Measurements from ENCODE around the gene CALCR. TPM values are rescaled to one million over a fixed set of nuclear protein-coding genes. Genes with fewer than 3 reads are reported as not detected.
A peak's percentile ranks its signal among the peaks of the same experiment; 100 is the strongest.

The CALCR gene
- total RNA-seq, 2 donors from 2014 or later, result not detected

GRCh38 chr7:93447509-93447908 lies 127.0 kb downstream of the CALCR start:
- Histone ChIP-seq H3K4me3 (no peak overlapping the region), H3K36me3 (replicated peaks in 1 of 2; ENCODE audit: insufficient read depth in 1 of 2, low read depth in 2 of 2) (no peaks in the 10 kb centered on the region)
- WGBS, 2 donors, result 69 to 77% methylated on average over 2 of the region's 2 CpGs

GRCh38 chr7:93442478-93443224 lies 131.9 kb downstream of the CALCR start:
- H3K27ac ChIP-seq, result no peak overlapping the region
- TF ChIP-seq CTCF (IDR thresholded peaks at IDR 0.05), result peak in 6 of 7 experiments; percentile 19 to 47 (median 44)
- no peak for TF ChIP-seq POLR2A (IDR thresholded peaks at IDR 0.05)
- no peaks in the 10 kb centered on the region for H3K4me1 ChIP-seq
- H3K4me3 ChIP-seq, result no peak overlapping the region
- peak in 3 of 4 donors; percentile 6 to 23 (median 13) for DNase-seq
- intact Hi-C loops (cut with DNase I), result no loop called here
- no peaks in the 10 kb centered on the region for H3K36me3 ChIP-seq (replicated peaks in 1 of 2; ENCODE audit: insufficient read depth in 1 of 2, low read depth in 2 of 2)
- no peak for ATAC-seq
- H3K9me3 ChIP-seq, result no peaks in the 10 kb centered on the region
- WGBS, 2 donors, result 33 to 36% methylated on average over 6 of the region's 6 CpGs
- no peaks in the 10 kb centered on the region for H3K27me3 ChIP-seq

More at GRCh38 chr7:93447509-93447908, 127.0 kb downstream of the CALCR start:
- Histone ChIP-seq H3K27me3 (no peaks in the 10 kb centered on the region), H3K9me3 (no peaks in the 10 kb centered on the region), H3K4me1 (no peaks in the 10 kb centered on the region), H3K27ac (no peak overlapping the region)
- DNase-seq, result no peak
- TF ChIP-seq POLR2A (IDR thresholded peaks at IDR 0.05), result no peak
- no peak for TF ChIP-seq CTCF (IDR thresholded peaks at IDR 0.05)
- intact Hi-C loops (cut with DNase I), result no loop called here
- no peak for ATAC-seq

- DNase-seq, result no peak
- no peaks in the 10 kb centered on the region for H3K36me3 ChIP-seq (replicated peaks in 1 of 2; ENCODE audit: insufficient read depth in 1 of 2, low read depth in 2 of 2)
- H3K4me1 ChIP-seq, result no peaks in the 10 kb centered on the region
- H3K9me3 ChIP-seq, result no peaks in the 10 kb centered on the region
- ATAC-seq, result no peak
- intact Hi-C loops (cut with DNase I), result no loop called here
- H3K4me3 ChIP-seq, result no peak overlapping the region
- no peaks in the 10 kb centered on the region for H3K27me3 ChIP-seq
- H3K27ac ChIP-seq, result no peak overlapping the region
- TF ChIP-seq POLR2A (IDR thresholded peaks at IDR 0.05) (no peak), CTCF (IDR thresholded peaks at IDR 0.05) (no peak)
- WGBS, 2 donors, result 88 to 89% methylated on average over 6 of the region's 6 CpGs
Measured at GRCh38 chr7:93435791-93436190, 138.7 kb downstream of the CALCR start.

GRCh38 chr7:93432130-93432529 lies 142.4 kb downstream of the CALCR start:
- Histone ChIP-seq H3K36me3 (replicated peaks in 1 of 2; ENCODE audit: insufficient read depth in 1 of 2, low read depth in 2 of 2) (no peaks in the 10 kb centered on the region), H3K4me1 (no peaks in the 10 kb centered on the region), H3K4me3 (no peak overlapping the region), H3K27me3 (no peaks in the 10 kb centered on the region), H3K9me3 (no peaks in the 10 kb centered on the region), H3K27ac (no peak overlapping the region)
- no peak for TF ChIP-seq CTCF (IDR thresholded peaks at IDR 0.05)
- TF ChIP-seq POLR2A (IDR thresholded peaks at IDR 0.05), result no peak
- WGBS, 2 donors, result 60 to 76% methylated on average over 2 of the region's 2 CpGs
- no peak for ATAC-seq
- no peak for DNase-seq
- intact Hi-C loops (cut with DNase I), result no loop called here
